Ovary (tissue), 9 donors: ENCODE data around the gene SLC12A1. TPM values are rescaled to one million over a fixed set of nuclear protein-coding genes. Genes with fewer than 3 reads are reported as not detected.

Source experiments
- DNase-seq, 5 donors: peaks; one replicate each; pipeline ENCODE4 v3.0.0-alpha.2; 2019 to 2020
- H3K27ac ChIP-seq, 2 donors: fragments of 200-600 bp; one replicate each; pipeline versions ENCODE4 v1.5.1 to v1.8.0; 2019 to 2022
- H3K27me3 ChIP-seq: fragments of 200-600 bp; one replicate; pipeline ENCODE4 v1.8.0; 2022
- H3K36me3 ChIP-seq: fragments of 200-600 bp; sonication (generic); one replicate; pipeline ENCODE4 v1.5.1; 2019
- H3K4me1 ChIP-seq: one replicate; pipeline ENCODE4 v1.8.1; 2013; ENCODE audit warnings: mild to moderate bottlenecking, moderate library complexity; ENCODE audit not compliant: insufficient read depth
- H3K4me3 ChIP-seq: fragments of 200-600 bp; sonication (generic); one replicate; pipeline ENCODE4 v1.5.1; 2017
- H3K9me3 ChIP-seq, 2 donors: fragments of 200-600 bp in 1 of 2; sonication (generic) in 1 of 2; one replicate each; pipeline versions ENCODE4 v1.5.1 to v1.8.1; 2013 to 2019; ENCODE audit warnings: mild to moderate bottlenecking in 1 of 2, moderate library complexity in 1 of 2
- EP300 ChIP-seq: sonication (generic); formaldehyde crosslinking; IDR thresholded peaks from one replicate; pipeline ENCODE4 v1.6.1; 2017; ENCODE audit warnings: antibody characterized with exemption
- POLR2A ChIP-seq: fragments of 450-650 bp; IDR thresholded peaks from one replicate; pipeline ENCODE4 v1.6.1; 2017; ENCODE audit warnings: antibody characterized with exemption, mild to moderate bottlenecking, moderate library complexity
- WGBS, 3 donors: extraction: QIAGEN DNeasy Blood & Tissue Kit in 1 of 3; methylation state at CpG; one replicate each; pipeline versions ENCODE4 v1.1.5 to v1.1.7; 2013 to 2017; 5-methylcytosine and 5-hydroxymethylcytosine counted together
- intact Hi-C, 4 donors: fragments of 100-400 bp; cut with DNase I; formaldehyde crosslinking; loops; one replicate each; pipeline versions ENCODE4 v1.11.0 to v1.15.1; 2022 to 2023
- polyA plus RNA-seq, 2 donors: library from polyadenylated mRNA; stranded (reverse); fragments of 200-250 nt in 1 of 2; fragments of 350-450 nt in 1 of 2; fragmentation: Illumina TruSeq in 1 of 2; extraction: RNeasy Lipid Tissue Mini Kit (QIAGEN cat#74804) in 1 of 2; gene quantifications; one replicate each; pipeline ENCODE4 v1.2.3, GENCODE V29; 2013 to 2014
- total RNA-seq, 7 donors: library from RNA; depleted of rRNA in 2 of 7; stranded (reverse); fragments of >200 nt in 2 of 7; fragmentation: NEBNext Ultra II Directional in 3 of 7; extraction: Animal tissue kit (Norgen Biotek cat#: 25700) in 3 of 7; gene quantifications; one replicate each; pipeline versions ENCODE4 v1.1.0 to v1.2.4, GENCODE V29; 2016 to 2023
- TF ChIP-seq, protein P1 (sequence below), 3 donors: fragments of 450-650 bp in 2 of 3; fragments of 200-600 bp in 1 of 3; IDR thresholded peaks; one replicate each; pipeline versions ENCODE4 v1.5.1 to v1.8.0; 2016 to 2022; ENCODE audit warnings: antibody characterized with exemption in 3 of 3, mild to moderate bottlenecking in 1 of 3
- donor health status: DM: no; HTN: no; CAD: no; lungs with moderate emphysema.
- donor health status: DM: no; HTN: no; CAD: no.
- donor health status: Bipolar disorder and iron deficiency.
- donor health status: DM: yes; HTN: yes; CAD: no.
- donor health status: DM: no; HTN: no; CAD: no.
- donor health status: DM: yes; HTN: yes; CAD: no.

The SLC12A1 gene
- total and polyA plus RNA-seq, 9 donors: not detected

GRCh38 chr15:48315041-48315440, 108.9 kb downstream of the SLC12A1 start:
- 68 to 84% (median 79%) methylated on average over 10 of the region's 10 CpGs for WGBS, 3 donors
- no peak for DNase-seq
- H3K9me3 ChIP-seq: no peaks in the 10 kb centered on the region
- intact Hi-C loops: no loop called here
- no peak overlapping the region for H3K27ac ChIP-seq
- TF ChIP-seq EP300: no peak
- no peak for TF ChIP-seq POLR2A
- TF ChIP-seq, protein P1, sequence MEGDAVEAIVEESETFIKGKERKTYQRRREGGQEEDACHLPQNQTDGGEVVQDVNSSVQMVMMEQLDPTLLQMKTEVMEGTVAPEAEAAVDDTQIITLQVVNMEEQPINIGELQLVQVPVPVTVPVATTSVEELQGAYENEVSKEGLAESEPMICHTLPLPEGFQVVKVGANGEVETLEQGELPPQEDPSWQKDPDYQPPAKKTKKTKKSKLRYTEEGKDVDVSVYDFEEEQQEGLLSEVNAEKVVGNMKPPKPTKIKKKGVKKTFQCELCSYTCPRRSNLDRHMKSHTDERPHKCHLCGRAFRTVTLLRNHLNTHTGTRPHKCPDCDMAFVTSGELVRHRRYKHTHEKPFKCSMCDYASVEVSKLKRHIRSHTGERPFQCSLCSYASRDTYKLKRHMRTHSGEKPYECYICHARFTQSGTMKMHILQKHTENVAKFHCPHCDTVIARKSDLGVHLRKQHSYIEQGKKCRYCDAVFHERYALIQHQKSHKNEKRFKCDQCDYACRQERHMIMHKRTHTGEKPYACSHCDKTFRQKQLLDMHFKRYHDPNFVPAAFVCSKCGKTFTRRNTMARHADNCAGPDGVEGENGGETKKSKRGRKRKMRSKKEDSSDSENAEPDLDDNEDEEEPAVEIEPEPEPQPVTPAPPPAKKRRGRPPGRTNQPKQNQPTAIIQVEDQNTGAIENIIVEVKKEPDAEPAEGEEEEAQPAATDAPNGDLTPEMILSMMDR (IDR thresholded peaks at IDR 0.05): no peak
- H3K4me1 ChIP-seq: no peaks in the 10 kb centered on the region
- H3K36me3 ChIP-seq: no peaks in the 10 kb centered on the region
- no peaks in the 10 kb centered on the region for H3K27me3 ChIP-seq
- H3K4me3 ChIP-seq: no peak overlapping the region

GRCh38 chr15:48317221-48317620, 111.1 kb downstream of the SLC12A1 start:
- no peak for DNase-seq
- no peak overlapping the region for H3K27ac ChIP-seq
- TF ChIP-seq, protein P1 (IDR thresholded peaks at IDR 0.05): no peak
- TF ChIP-seq EP300: no peak
- no peak for TF ChIP-seq POLR2A
- no peak overlapping the region for H3K4me3 ChIP-seq
- H3K27me3 ChIP-seq: no peaks in the 10 kb centered on the region
- 94 to 98% (median 97%) methylated on average over 2 of the region's 2 CpGs for WGBS, 3 donors
- H3K4me1 ChIP-seq: no peaks in the 10 kb centered on the region
- intact Hi-C loops: no loop called here
- no peaks in the 10 kb centered on the region for H3K36me3 ChIP-seq
- no peaks in the 10 kb centered on the region for H3K9me3 ChIP-seq

DNA sequence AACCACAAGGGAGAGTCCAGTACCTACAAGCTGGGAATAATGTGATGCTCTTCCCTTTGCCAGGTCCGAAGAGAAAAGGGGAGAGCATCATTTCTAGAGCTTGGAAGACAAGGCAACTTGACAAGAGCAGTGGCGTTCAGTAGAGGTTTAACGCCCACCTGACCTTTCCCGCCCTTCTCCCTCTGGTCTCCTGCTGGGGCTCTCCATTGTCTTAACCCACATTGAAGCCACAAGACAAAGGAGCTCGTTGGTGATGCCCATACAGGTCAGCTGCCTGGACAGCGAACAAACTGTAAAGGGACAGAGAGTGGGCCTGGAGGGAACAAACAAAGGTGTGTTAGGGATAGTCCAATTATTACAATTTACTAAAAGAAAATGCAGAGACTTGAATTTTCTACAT, 112.0 kb downstream of the SLC12A1 start:
- TF ChIP-seq EP300 (no peak), POLR2A (no peak)
- TF ChIP-seq, protein P1 (IDR thresholded peaks at IDR 0.05): no peak
- no peaks in the 10 kb centered on the region for H3K9me3 ChIP-seq
- H3K4me3 ChIP-seq: no peak overlapping the region
- no peaks in the 10 kb centered on the region for H3K4me1 ChIP-seq
- WGBS, 3 donors: 68 to 74% (median 73%) methylated on average over 6 of the region's 6 CpGs
- no peak for DNase-seq
- no peak overlapping the region for H3K27ac ChIP-seq
- H3K36me3 ChIP-seq: no peaks in the 10 kb centered on the region
- no peaks in the 10 kb centered on the region for H3K27me3 ChIP-seq
- intact Hi-C loops: no loop called here

- Histone ChIP-seq H3K27ac (no peak overlapping the region), H3K36me3 (no peaks in the 10 kb centered on the region), H3K4me3 (no peak overlapping the region), H3K9me3 (no peaks in the 10 kb centered on the region), H3K4me1 (no peaks in the 10 kb centered on the region), H3K27me3 (no peaks in the 10 kb centered on the region)
- TF ChIP-seq POLR2A (no peak), EP300 (no peak)
- TF ChIP-seq, protein P1 (IDR thresholded peaks at IDR 0.05): no peak
- WGBS, 3 donors: 94 to 96% (median 94%) methylated on average over 7 of the region's 7 CpGs
- intact Hi-C loops: no loop called here
- no peak for DNase-seq
Measured at GRCh38 chr15:48323294-48323693, 117.2 kb downstream of the SLC12A1 start.

GRCh38 chr15:48324949-48325348, 118.8 kb downstream of the SLC12A1 start:
- intact Hi-C loops: no loop called here
- 62 to 67% (median 67%) methylated on average over 5 of the region's 5 CpGs for WGBS, 3 donors
- Histone ChIP-seq H3K36me3 (no peaks in the 10 kb centered on the region), H3K4me1 (no peaks in the 10 kb centered on the region), H3K4me3 (no peak overlapping the region), H3K27ac (no peak overlapping the region), H3K9me3 (no peaks in the 10 kb centered on the region), H3K27me3 (no peaks in the 10 kb centered on the region)
- no peak for DNase-seq
- TF ChIP-seq POLR2A: no peak
- TF ChIP-seq, protein P1 (IDR thresholded peaks at IDR 0.05): no peak
- no peak for TF ChIP-seq EP300
